Lower leg skin (tissue), 4 donors: Measurements from ENCODE around the gene SUSD4. TPM values are rescaled to one million over a fixed set of nuclear protein-coding genes. Genes with fewer than 3 reads are reported as not detected.

ENCODE experiments used
- DNase-seq, 2 donors: peaks; one replicate each; pipeline ENCODE4 v3.0.0-alpha.2; 2019; ENCODE audit warnings: low spot score in 2 of 2
- H3K4me3 ChIP-seq: fragments of 200-600 bp; sonication (generic); 2 replicates; pipeline ENCODE4 v1.5.1; 2017; ENCODE audit warnings: mild to moderate bottlenecking, low read depth; ENCODE audit not compliant: poor library complexity, severe bottlenecking
- POLR2A ChIP-seq, 2 donors: fragments of 450-650 bp; IDR thresholded peaks; one replicate each; pipeline ENCODE4 v1.6.1; 2016 to 2017; ENCODE audit warnings: antibody characterized with exemption in 2 of 2, mild to moderate bottlenecking in 1 of 2, moderate library complexity in 1 of 2
- WGBS, 2 donors: methylation state at CpG; one replicate each; pipeline ENCODE4 v1.1.5; 2018; 5-methylcytosine and 5-hydroxymethylcytosine counted together
- intact Hi-C: fragments of 100-400 bp; cut with DNase I; formaldehyde crosslinking; loops from one replicate; pipeline ENCODE4 v1.15.0; 2023; ENCODE audit warnings: low total_unique reads
- total RNA-seq, 4 donors: library from RNA; depleted of rRNA; stranded (reverse); fragments of >200 nt; gene quantifications; one replicate each; pipeline ENCODE4 v1.1.0, GENCODE V29; 2016
- TF ChIP-seq, protein P1 (sequence below), 3 donors: fragments of 450-650 bp; IDR thresholded peaks; one replicate each; pipeline ENCODE4 v1.5.1; 2016; ENCODE audit warnings: antibody characterized with exemption in 3 of 3, mild to moderate bottlenecking in 3 of 3, moderate library complexity in 2 of 3

The SUSD4 gene
- total RNA-seq, 4 donors from 2014 or later, result 2.7 to 6.8 (median 3.8) TPM

DNA sequence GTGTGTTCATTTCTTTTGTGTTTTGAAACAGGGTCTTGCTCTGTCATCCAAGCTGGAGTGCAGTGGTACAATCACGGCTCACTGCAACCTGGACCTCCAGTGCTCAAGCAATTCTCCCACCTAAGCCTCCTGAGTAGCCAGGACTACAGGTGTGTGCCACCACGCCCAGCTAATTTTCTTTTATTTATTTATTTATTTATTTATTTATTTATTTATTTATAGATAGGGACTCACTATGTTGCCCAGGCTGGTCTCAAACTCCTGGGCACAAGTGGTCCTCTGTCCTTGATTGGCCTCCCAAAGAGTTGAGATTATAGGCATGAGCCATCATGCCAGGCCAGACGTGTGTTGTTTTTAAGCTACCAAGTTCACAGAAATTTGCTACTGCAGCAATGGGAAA, 177.2 kb downstream of the SUSD4 start:
- no peak for TF ChIP-seq POLR2A (IDR thresholded peaks at IDR 0.05)
- TF ChIP-seq, protein P1, sequence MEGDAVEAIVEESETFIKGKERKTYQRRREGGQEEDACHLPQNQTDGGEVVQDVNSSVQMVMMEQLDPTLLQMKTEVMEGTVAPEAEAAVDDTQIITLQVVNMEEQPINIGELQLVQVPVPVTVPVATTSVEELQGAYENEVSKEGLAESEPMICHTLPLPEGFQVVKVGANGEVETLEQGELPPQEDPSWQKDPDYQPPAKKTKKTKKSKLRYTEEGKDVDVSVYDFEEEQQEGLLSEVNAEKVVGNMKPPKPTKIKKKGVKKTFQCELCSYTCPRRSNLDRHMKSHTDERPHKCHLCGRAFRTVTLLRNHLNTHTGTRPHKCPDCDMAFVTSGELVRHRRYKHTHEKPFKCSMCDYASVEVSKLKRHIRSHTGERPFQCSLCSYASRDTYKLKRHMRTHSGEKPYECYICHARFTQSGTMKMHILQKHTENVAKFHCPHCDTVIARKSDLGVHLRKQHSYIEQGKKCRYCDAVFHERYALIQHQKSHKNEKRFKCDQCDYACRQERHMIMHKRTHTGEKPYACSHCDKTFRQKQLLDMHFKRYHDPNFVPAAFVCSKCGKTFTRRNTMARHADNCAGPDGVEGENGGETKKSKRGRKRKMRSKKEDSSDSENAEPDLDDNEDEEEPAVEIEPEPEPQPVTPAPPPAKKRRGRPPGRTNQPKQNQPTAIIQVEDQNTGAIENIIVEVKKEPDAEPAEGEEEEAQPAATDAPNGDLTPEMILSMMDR (IDR thresholded peaks at IDR 0.05), result no peak
- WGBS, 2 donors, result 95 to 99% methylated on average over 3 of the region's 3 CpGs
- no peak overlapping the region for H3K4me3 ChIP-seq
- intact Hi-C loops, result no loop called here
- no peak for DNase-seq

DNA sequence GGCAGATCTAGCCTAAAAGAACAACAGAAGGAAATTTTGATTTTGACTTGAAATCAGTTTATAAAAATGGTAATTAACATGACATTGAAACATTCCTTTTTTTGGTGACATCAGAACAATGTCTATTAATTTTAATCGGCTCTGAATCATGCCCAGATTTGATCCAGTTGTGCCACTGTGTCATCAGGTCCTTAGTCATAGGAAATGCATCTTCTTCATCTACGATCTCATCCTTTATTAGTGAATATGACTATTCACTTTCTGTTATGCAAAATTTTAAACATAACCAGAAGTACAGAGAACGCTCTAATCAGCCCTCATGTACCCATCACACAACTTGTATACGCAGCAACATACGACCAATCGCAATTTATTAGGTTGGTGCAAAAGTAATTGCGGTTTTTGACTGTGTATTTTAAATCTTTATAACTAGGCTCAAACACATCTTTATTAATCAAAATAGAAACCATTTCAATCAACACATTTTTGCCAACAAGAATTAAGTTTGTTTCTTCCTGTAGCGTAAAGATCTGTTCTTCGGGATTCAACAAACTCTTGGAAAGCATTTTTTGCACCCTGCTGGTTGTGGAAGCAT, 180.6 kb downstream of the SUSD4 start:
- DNase-seq, result no peak
- TF ChIP-seq, protein P1 (IDR thresholded peaks at IDR 0.05), result no peak
- no peak for TF ChIP-seq POLR2A (IDR thresholded peaks at IDR 0.05)
- WGBS, 2 donors, result 79 to 82% methylated on average over 9 of the region's 9 CpGs
- H3K4me3 ChIP-seq, result no peak overlapping the region
- intact Hi-C loops, result no loop called here

DNA sequence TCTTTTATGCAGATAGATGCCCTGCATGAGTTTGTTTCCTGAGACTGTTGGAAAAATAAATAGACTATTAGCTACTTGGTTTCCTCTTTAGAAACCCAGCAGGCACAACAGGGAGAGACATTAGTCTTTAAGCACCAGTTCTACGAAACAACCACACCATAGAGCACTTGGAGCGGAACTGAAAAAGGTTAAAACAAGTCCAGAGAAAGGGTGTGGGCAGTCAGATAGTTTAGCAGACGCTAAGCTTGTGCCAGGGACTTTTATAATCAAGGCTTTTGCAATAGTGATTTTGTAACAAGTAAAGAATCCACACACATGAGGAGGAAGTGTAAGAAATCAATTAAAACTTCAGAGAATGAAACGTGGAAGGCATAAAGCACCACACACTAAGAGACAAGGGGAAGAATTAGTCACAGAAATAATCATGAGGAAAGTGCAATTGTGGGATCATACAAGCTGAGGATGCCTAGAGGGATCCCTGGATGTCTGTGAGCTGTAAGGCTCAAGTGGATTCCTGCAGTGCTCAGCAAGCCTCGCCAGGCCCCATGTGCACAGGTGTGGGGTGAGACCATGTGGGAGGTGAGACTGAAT, 183.2 kb downstream of the SUSD4 start:
- 16% methylated on average over 5 of the region's 5 CpGs for WGBS, 2 donors
- no peak overlapping the region for H3K4me3 ChIP-seq
- intact Hi-C loops, result no loop called here
- peak in 1 of 2 donors; percentile 62 for DNase-seq
- no peak for TF ChIP-seq POLR2A (IDR thresholded peaks at IDR 0.05)
- TF ChIP-seq, protein P1 (IDR thresholded peaks at IDR 0.05), result no peak

DNA sequence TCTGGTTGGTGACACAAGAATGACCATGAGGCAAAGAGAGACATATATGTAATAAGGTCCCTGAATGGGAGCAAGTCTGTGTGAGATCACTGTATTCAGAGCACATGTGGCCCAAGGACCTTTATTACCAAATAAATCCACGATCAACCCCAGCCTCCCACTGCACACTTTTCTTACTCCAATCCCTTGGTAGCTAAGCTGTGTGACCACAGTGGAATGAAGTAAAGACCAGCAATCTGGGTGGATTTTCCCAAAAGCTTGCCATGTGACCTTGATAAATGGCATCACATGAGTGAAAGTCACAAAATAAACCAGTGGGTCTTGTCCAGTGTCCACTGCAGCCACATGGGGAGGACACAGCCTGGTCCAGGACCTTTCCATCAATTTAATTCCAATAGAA, 184.2 kb downstream of the SUSD4 start:
- WGBS, 2 donors, result 45 to 47% methylated on average over 1 of the region's 1 CpG
- intact Hi-C loops, result no loop called here

DNA sequence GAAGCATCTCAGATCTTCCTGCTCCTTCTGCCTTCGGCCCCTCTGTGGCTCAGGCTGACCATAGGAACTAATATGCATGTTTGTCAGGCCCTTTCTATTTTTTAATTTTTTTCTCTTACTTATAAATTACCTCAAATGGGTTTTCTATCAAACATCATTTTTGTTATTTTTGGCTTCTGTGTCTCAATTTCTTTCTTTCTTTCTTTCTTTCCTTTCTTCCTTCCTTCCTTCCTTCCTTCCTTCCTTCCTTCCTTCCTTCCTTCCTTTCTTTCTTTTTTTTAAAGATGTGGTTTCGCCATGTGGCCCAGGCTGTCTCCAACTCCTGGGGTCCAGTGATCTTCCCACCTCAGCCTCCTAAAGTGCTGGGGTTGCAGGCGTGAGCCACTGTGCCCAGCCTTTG, 184.7 kb downstream of the SUSD4 start:
- WGBS, 2 donors, result 97 to 98% methylated on average over 3 of the region's 3 CpGs
- intact Hi-C loops, result no loop called here
- DNase-seq, result no peak
- TF ChIP-seq, protein P1 (IDR thresholded peaks at IDR 0.05), result no peak
- no peak for TF ChIP-seq POLR2A (IDR thresholded peaks at IDR 0.05)
- H3K4me3 ChIP-seq, result no peak overlapping the region

More for the DNA sequence above, 184.2 kb downstream of the SUSD4 start:
- TF ChIP-seq POLR2A (IDR thresholded peaks at IDR 0.05), result no peak
- TF ChIP-seq, protein P1 (IDR thresholded peaks at IDR 0.05), result no peak
- no peak for DNase-seq
- H3K4me3 ChIP-seq, result no peak overlapping the region

DNA sequence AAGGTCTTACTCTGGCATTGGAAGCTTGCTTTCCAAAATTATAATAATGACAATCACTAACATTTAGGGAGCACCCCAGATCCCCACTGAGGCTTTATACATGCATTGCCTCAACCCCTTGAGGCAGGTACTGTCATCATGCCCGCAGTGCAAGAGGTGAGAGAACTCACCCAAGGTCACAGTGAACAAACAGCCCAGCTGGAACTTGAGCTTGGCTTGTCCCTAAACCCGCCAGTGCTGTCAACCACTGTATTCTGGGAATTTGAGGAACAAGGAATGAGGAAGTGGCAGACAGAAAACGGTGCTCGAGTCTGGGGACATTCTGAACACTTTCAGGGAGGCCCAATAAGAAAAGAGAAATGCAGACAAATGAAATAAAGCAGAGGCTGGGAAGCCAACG, 186.3 kb downstream of the SUSD4 start:
- TF ChIP-seq POLR2A (IDR thresholded peaks at IDR 0.05), result no peak
- TF ChIP-seq, protein P1 (IDR thresholded peaks at IDR 0.05), result no peak

More for the DNA sequence above, 186.3 kb downstream of the SUSD4 start:
- 50 to 61% methylated on average over 5 of the region's 5 CpGs for WGBS, 2 donors
- DNase-seq, result peak in 1 of 2 donors; percentile 43
- no peak overlapping the region for H3K4me3 ChIP-seq
- intact Hi-C loops, result no loop called here
